IPS-NIHi7 (cell line): ENCODE results near the gene CELA1.
A peak's percentile ranks its signal among the peaks of the same experiment; 100 is the strongest.
"Not testable (repeated sequence)": the region's sequence is repeated elsewhere in the genome, so short reads cannot be mapped to it uniquely, and the experiment has no call there.

Experiments
- DNase-seq: peaks from one replicate; pipeline ENCODE4 v3.0.0; 2012; ENCODE audit warnings: mixed read lengths; ENCODE audit errors: extremely low spot score

CELA1 gene

GRCh38 chr12:51343201-51343600 lies 3.3 kb downstream of the CELA1 start:
- no peak for DNase-seq

- no peak for DNase-seq
Observed at GRCh38 chr12:51342416-51342815, 4.1 kb downstream of the CELA1 start.

GRCh38 chr12:51341251-51342007 lies 5.0 kb downstream of the CELA1 start:
- peak; percentile 81 for DNase-seq

GRCh38 chr12:51339750-51340149 lies 6.7 kb downstream of the CELA1 start:
- DNase-seq: no peak

- DNase-seq: not testable (repeated sequence)
Observed at GRCh38 chr12:51337336-51337735, 9.1 kb downstream of the CELA1 start.

GRCh38 chr12:51335931-51336330 lies 10.5 kb downstream of the CELA1 start:
- no peak for DNase-seq

GRCh38 chr12:51334764-51335163 lies 11.7 kb downstream of the CELA1 start:
- no peak for DNase-seq

GRCh38 chr12:51333536-51333935 lies 12.9 kb downstream of the CELA1 start:
- no peak for DNase-seq

- no peak for DNase-seq
Observed at GRCh38 chr12:51330186-51330585, 16.3 kb downstream of the CELA1 start.

GRCh38 chr12:51329742-51330141 lies 16.7 kb downstream of the CELA1 start:
- no peak for DNase-seq

- no peak for DNase-seq
Observed at GRCh38 chr12:51328587-51328986, 17.9 kb downstream of the CELA1 start.

GRCh38 chr12:51326698-51327439 lies 19.6 kb downstream of the CELA1 start:
- no peak for DNase-seq

GRCh38 chr12:51324953-51325352 lies 21.5 kb downstream of the CELA1 start:
- no peak for DNase-seq

- no peak for DNase-seq
Observed at GRCh38 chr12:51323966-51324895, 22.2 kb downstream of the CELA1 start, which contains the start of gene BIN2. Gene BIN2, minus strand, starts transcription at chr12:51324174. Its CDS starts 72 bp downstream, at chr12:51324102.

GRCh38 chr12:51323317-51323960 lies 23.0 kb downstream of the CELA1 start:
- DNase-seq: no peak

- DNase-seq: no peak
Observed at GRCh38 chr12:51322452-51322851, 24.0 kb downstream of the CELA1 start.

GRCh38 chr12:51321882-51322281 lies 24.6 kb downstream of the CELA1 start:
- no peak for DNase-seq

- peak; percentile 57 for DNase-seq
Observed at GRCh38 chr12:51320695-51321320, 25.7 kb downstream of the CELA1 start.

GRCh38 chr12:51320311-51320694 lies 26.2 kb downstream of the CELA1 start:
- DNase-seq: no peak

GRCh38 chr12:51318846-51319599 lies 27.5 kb downstream of the CELA1 start:
- no peak for DNase-seq
